ENCODE data around the gene SLC44A1. TPM values are rescaled to one million over a fixed set of nuclear protein-coding genes. Genes with fewer than 3 reads are reported as not detected.

SLC44A1 gene
- total RNA-seq, 4 donors from 2014 or later, result 45.3 to 74.9 (median 67.7) TPM

DNA sequence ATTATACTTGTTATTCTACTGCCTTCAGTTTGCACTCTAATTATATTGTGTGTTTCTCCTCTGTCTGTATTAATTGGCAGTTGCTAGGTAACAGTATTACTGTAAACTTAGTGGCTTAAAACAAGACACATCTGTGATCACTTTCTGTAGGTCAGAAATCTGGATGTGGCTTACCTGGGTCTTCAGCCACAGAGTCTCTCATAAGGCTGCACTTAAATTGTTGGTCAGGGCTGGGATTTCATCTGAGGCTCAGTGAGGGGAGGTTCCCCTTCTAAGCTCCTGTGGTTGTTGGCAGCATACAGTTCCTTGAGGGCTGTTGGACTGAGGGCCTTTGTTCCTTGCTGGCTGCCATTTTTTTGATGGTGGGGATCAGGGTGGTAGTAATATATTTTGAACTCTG is 68.8 kb downstream of the SLC44A1 start:
- DNase-seq (ENCODE audit: low spot score in 2 of 2), result no peak
- Histone ChIP-seq H3K27ac (no peak overlapping the region), H3K9me3 (no peaks in the 10 kb centered on the region), H3K27me3 (no peaks in the 10 kb centered on the region), H3K4me3 (no peak overlapping the region), H3K36me3 (peaks cover 0 to 4% (median 0%) of the 10 kb centered on the region in 3 donors), H3K4me1 (peaks cover 0 to 23% (median 4%) of the 10 kb centered on the region in 4 donors)
- TF ChIP-seq EP300 (IDR thresholded peaks at IDR 0.05) (no peak), POLR2A (IDR thresholded peaks at IDR 0.05) (no peak)
- TF ChIP-seq, protein P1, sequence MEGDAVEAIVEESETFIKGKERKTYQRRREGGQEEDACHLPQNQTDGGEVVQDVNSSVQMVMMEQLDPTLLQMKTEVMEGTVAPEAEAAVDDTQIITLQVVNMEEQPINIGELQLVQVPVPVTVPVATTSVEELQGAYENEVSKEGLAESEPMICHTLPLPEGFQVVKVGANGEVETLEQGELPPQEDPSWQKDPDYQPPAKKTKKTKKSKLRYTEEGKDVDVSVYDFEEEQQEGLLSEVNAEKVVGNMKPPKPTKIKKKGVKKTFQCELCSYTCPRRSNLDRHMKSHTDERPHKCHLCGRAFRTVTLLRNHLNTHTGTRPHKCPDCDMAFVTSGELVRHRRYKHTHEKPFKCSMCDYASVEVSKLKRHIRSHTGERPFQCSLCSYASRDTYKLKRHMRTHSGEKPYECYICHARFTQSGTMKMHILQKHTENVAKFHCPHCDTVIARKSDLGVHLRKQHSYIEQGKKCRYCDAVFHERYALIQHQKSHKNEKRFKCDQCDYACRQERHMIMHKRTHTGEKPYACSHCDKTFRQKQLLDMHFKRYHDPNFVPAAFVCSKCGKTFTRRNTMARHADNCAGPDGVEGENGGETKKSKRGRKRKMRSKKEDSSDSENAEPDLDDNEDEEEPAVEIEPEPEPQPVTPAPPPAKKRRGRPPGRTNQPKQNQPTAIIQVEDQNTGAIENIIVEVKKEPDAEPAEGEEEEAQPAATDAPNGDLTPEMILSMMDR (IDR thresholded peaks at IDR 0.05), result no peak

DNA sequence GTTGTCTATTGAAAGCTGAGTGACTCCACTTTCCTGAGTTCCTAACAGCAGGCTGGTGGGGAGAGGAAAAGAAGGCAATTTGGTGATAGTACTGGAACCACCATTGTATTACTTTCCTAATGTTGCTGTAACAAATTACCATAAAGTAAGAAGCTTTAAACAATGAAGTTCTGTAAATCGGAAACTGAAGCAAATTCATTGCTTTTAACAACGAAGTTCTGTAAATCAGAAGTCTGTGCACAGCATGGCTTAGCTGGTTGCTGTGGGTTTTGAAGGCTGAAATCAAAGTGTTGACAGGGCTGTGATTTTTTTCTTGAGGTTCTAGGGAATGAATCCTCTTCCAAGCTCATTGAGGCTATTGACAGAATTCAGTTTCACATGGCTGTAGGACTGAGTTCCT is 72.3 kb downstream of the SLC44A1 start:
- no peaks in the 10 kb centered on the region for H3K4me1 ChIP-seq
- TF ChIP-seq EP300 (IDR thresholded peaks at IDR 0.05) (no peak), POLR2A (IDR thresholded peaks at IDR 0.05) (no peak)
- TF ChIP-seq, protein P1 (IDR thresholded peaks at IDR 0.05), result no peak
- H3K27me3 ChIP-seq, result no peaks in the 10 kb centered on the region
- WGBS, 2 donors, result 62 to 63% methylated on average over 2 of the region's 2 CpGs
- no peak overlapping the region for H3K4me3 ChIP-seq
- no peak overlapping the region for H3K27ac ChIP-seq
- no peak for DNase-seq (ENCODE audit: low spot score in 2 of 2)
- H3K9me3 ChIP-seq, result no peaks in the 10 kb centered on the region
- peaks cover 0 to 13% (median 0%) of the 10 kb centered on the region in 3 donors for H3K36me3 ChIP-seq

DNA sequence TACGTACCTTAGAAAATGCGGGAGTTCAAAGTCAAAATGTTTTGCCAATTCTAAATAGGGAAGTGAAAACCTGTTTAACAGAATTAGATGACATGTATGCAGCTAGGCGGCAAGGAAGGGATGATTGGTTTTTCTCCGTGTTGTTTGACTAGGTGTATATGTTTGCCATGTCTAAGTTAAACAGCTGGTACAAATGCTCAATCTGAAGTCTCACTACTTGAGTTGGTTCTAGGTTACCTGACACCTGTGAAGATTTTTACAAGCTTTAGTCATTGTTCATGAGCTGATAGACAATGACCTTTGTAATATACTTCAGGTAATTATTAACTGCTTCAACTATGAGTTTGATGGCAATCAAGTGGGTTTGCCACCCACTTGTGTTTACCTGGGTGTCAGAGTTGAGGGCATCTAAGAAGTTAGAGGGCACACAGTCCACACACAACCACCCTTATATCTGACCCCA is 74.3 kb downstream of the SLC44A1 start:
- Histone ChIP-seq H3K27me3 (no peaks in the 10 kb centered on the region), H3K4me1 (no peaks in the 10 kb centered on the region), H3K4me3 (no peak overlapping the region), H3K36me3 (peaks cover 0 to 13% (median 0%) of the 10 kb centered on the region in 3 donors), H3K9me3 (no peaks in the 10 kb centered on the region), H3K27ac (no peak overlapping the region)
- no peak for TF ChIP-seq EP300 (IDR thresholded peaks at IDR 0.05)
- TF ChIP-seq, protein P1 (IDR thresholded peaks at IDR 0.05), result no peak
- WGBS, 2 donors, result 92% methylated on average over 4 of the region's 4 CpGs
- no peak for DNase-seq (ENCODE audit: low spot score in 2 of 2)

DNA sequence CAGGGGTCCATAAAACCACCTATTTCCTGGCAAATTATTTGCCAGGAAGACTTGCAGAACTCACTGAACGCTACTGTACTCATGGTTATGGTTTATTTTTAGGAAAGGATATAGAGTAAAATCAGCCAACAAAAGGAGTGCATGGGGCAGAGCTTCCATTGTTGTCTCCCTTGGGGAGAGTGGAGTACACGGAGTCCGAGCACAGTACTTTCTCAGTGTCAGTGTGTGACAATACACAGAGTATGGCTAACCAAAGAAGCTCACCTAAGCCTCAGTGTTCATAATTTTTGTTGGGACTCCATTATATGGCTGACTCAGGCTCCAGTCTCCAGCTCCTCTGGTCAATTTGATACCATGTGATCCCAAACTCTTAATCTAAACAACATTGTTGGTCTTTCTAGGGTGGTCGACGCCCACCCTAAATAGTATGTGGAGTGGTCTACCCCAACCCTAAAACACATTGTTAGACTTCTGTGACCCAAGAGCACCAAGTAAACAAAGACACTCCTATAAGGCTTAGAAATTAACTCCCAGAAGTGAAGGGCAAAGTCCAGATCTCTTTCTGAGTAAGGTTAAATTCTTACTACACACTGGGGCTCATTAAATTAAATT is 74.9 kb downstream of the SLC44A1 start:
- H3K4me1 ChIP-seq, result no peaks in the 10 kb centered on the region
- no peak overlapping the region for H3K4me3 ChIP-seq
- 76 to 85% methylated on average over 5 of the region's 5 CpGs for WGBS, 2 donors
- no peak for DNase-seq (ENCODE audit: low spot score in 2 of 2)
- peaks cover 0 to 9% (median 0%) of the 10 kb centered on the region in 3 donors for H3K36me3 ChIP-seq
- H3K9me3 ChIP-seq, result no peaks in the 10 kb centered on the region
- TF ChIP-seq, protein P1 (IDR thresholded peaks at IDR 0.05), result no peak
- no peak for TF ChIP-seq POLR2A (IDR thresholded peaks at IDR 0.05)
- no peak for TF ChIP-seq EP300 (IDR thresholded peaks at IDR 0.05)
- H3K27ac ChIP-seq, result no peak overlapping the region
- H3K27me3 ChIP-seq, result no peaks in the 10 kb centered on the region

DNA sequence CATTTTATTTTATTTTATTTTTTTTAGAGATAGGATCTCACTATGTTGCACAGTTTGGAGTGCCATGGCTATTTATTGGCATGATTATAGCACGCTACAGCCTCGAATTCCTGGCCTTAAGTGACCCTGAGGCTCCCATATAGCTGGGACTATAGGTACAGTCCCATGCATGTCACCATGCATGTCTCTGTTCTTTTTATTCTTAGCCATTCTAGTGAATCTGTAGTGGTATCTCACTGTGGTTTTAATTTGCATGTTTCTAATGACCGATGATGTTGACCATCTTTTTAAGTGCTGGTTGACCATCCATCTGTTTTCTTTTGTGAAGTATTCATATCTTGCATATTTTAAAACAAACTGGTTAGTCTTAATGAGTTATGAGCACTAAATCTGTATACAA is 76.1 kb downstream of the SLC44A1 start:
- Histone ChIP-seq H3K27ac (no peak overlapping the region), H3K4me1 (no peaks in the 10 kb centered on the region), H3K36me3 (peaks cover 0 to 9% (median 0%) of the 10 kb centered on the region in 3 donors), H3K27me3 (no peaks in the 10 kb centered on the region), H3K9me3 (no peaks in the 10 kb centered on the region), H3K4me3 (no peak overlapping the region)
- 97 to 98% methylated on average over 3 of the region's 3 CpGs for WGBS, 2 donors
- no peak for DNase-seq (ENCODE audit: low spot score in 2 of 2)
- TF ChIP-seq, protein P1 (IDR thresholded peaks at IDR 0.05), result no peak
- TF ChIP-seq POLR2A (IDR thresholded peaks at IDR 0.05) (no peak), EP300 (IDR thresholded peaks at IDR 0.05) (no peak)

Data from tibial nerve (tissue), 4 donors.